ENCODE measurements around the gene MAPKAPK2. TPM values are rescaled to one million over a fixed set of nuclear protein-coding genes. Genes with fewer than 3 reads are reported as not detected.

Gene MAPKAPK2
- total and polyA plus RNA-seq, 2 of the 13 experiments (the other 11 are each of a cell fraction or from before 2014, with no cell fraction given): 16.6 to 34.0 TPM

GRCh38 chr1:206706298-206706791 lies 21.6 kb downstream of the MAPKAPK2 start:
- H3K4me2 ChIP-seq (ENCODE audit: low read depth, low read length): no peak overlapping the region
- WGBS (ENCODE audit: low lambda C conversion rate): 97% methylated on average over 11 of the region's 11 CpGs
- no peak overlapping the region for H2AFZ ChIP-seq (ENCODE audit: low read length)
- H3K9ac ChIP-seq (ENCODE audit: insufficient read depth, low read depth, low read length): no peak overlapping the region
- H3K27ac ChIP-seq (ENCODE audit: extremely low read length, insufficient read depth, low read length): no peak overlapping the region
- ATAC-seq: no peak
- intact Hi-C loops (cut with micrococcal nuclease; ENCODE audit: unreplicated experiment) (no loop called here), in situ Hi-C loops (cut with HindIII; ENCODE audit: extremely low pct_ligation_motif_present, low pct_unique_long_range_greater_than_20kb) (no loop called here)
- FAIRE-seq: no peak
- no peaks in the 10 kb centered on the region for H3K27me3 ChIP-seq (ENCODE audit: control insufficient read depth in 1 of 2, insufficient read depth in 2 of 2, low read length in 2 of 2)
- TF ChIP-seq ZNF501 (CRISPR knock-in tag; IDR thresholded peaks at IDR 0.05): no peak
- TF ChIP-seq ZNF784 (CRISPR knock-in tag; IDR thresholded peaks at IDR 0.05; ENCODE audit: borderline replicate concordance): no peak
- TF ChIP-seq ZNF280D (CRISPR knock-in tag; IDR thresholded peaks at IDR 0.05): no peak
- no peak for TF ChIP-seq DNMT3B (CRISPR knock-in tag; conservative IDR thresholded peaks at IDR 0.05)
- TF ChIP-seq ARID3A (IDR thresholded peaks at IDR 0.05; ENCODE audit: low read depth, low read length): no peak
- TF ChIP-seq SMYD3 (CRISPR knock-in tag; IDR thresholded peaks at IDR 0.05): no peak
- no peak for TF ChIP-seq TEAD2 (CRISPR knock-in tag; IDR thresholded peaks at IDR 0.05)
- no peak for TF ChIP-seq MED1 (CRISPR knock-in tag; IDR thresholded peaks at IDR 0.05)
- TF ChIP-seq ZBTB1 (CRISPR knock-in tag; IDR thresholded peaks at IDR 0.05; ENCODE audit: borderline replicate concordance): no peak
- TF ChIP-seq ZNF431 (CRISPR knock-in tag; IDR thresholded peaks at IDR 0.05; ENCODE audit: borderline replicate concordance, low read depth): no peak
- no peak for TF ChIP-seq RELA (CRISPR knock-in tag; IDR thresholded peaks at IDR 0.05)
- TF ChIP-seq ZNF570 (CRISPR knock-in tag; IDR thresholded peaks at IDR 0.05; ENCODE audit: borderline replicate concordance): no peak
- DNase-seq (ENCODE audit: low spot score): no peak
- no peak overlapping the region for H3K4me3 ChIP-seq (replicated peaks in 1 of 3; ENCODE audit: insufficient read depth in 1 of 3, low read depth in 2 of 3, low read length in 3 of 3)
- no peaks in the 10 kb centered on the region; a peak in 1 of 5 replicates for H3K36me3 ChIP-seq (replicated peaks in 1 of 2; ENCODE audit: control insufficient read depth in 1 of 2, insufficient read depth in 2 of 2, low read length in 2 of 2)
- no TSS peak for BruUV-seq (replicated peaks)
- H3K9me3 ChIP-seq (ENCODE audit: low read length): no peaks in the 10 kb centered on the region
- H4K20me1 ChIP-seq (ENCODE audit: insufficient read depth, low read length): peaks cover 32% of the 10 kb centered on the region
- peaks cover 43% of the 10 kb centered on the region for H3K79me2 ChIP-seq (ENCODE audit: insufficient read depth, low read length)
- CTCF ChIA-PET (ENCODE audit: low intra/inter-chr PET ratio, low total read pairs): no interaction called here
- peaks cover 44% of the 10 kb centered on the region for H3K4me1 ChIP-seq (ENCODE audit: insufficient read depth, low read length)
- POLR2A ChIA-PET: no interaction called here
